Hindlimb muscle (tissue), 1 donor: ENCODE measurements around the gene GET4. TPM values are rescaled to one million over a fixed set of nuclear protein-coding genes. Genes with fewer than 3 reads are reported as not detected.
"Not testable (repeated sequence)": the region's sequence is repeated elsewhere in the genome, so short reads cannot be mapped to it uniquely, and the experiment has no call there.

ENCODE experiments used
- DNase-seq: peaks from one replicate; pipeline ENCODE4 v3.0.0-alpha.2; 2013
- polyA plus RNA-seq: library from polyadenylated mRNA; unstranded; fragments of 120-200 nt; gene quantifications from one replicate; pipeline ENCODE4 v1.2.1, GENCODE V29; 2013; ENCODE audit not compliant: insufficient read length

The GET4 gene
- polyA plus RNA-seq, 1 donor: 50.6 TPM

- no peak for DNase-seq
Measured at GRCh38 chr7:871900-872537, 4.3 kb upstream of the GET4 start.

GRCh38 chr7:872685-873084 lies 3.7 kb upstream of the GET4 start:
- not testable (repeated sequence) for DNase-seq

- peak; percentile 80 for DNase-seq
Measured at GRCh38 chr7:873367-874002, 2.9 kb upstream of the GET4 start.

GRCh38 chr7:874031-874749 lies 2.2 kb upstream of the GET4 start:
- no peak for DNase-seq

GRCh38 chr7:875051-875450 lies 1.3 kb upstream of the GET4 start:
- no peak for DNase-seq

- DNase-seq: no peak
Measured at GRCh38 chr7:875476-876076, 778 bp upstream of the GET4 start.

GRCh38 chr7:876972-877311 lies 588 bp downstream of the GET4 start:
- no peak for DNase-seq

GRCh38 chr7:877312-878232 lies 1.2 kb downstream of the GET4 start:
- no peak for DNase-seq

- no peak for DNase-seq
Measured at GRCh38 chr7:879093-879492, 2.7 kb downstream of the GET4 start.

GRCh38 chr7:879706-880105 lies 3.4 kb downstream of the GET4 start:
- no peak for DNase-seq

- no peak for DNase-seq
Measured at GRCh38 chr7:880450-880849, 4.1 kb downstream of the GET4 start.

GRCh38 chr7:881441-882234 lies 5.3 kb downstream of the GET4 start:
- no peak for DNase-seq

- no peak for DNase-seq
Measured at GRCh38 chr7:882336-883035, 6.1 kb downstream of the GET4 start.

GRCh38 chr7:883055-884021 lies 7.0 kb downstream of the GET4 start:
- DNase-seq: no peak

GRCh38 chr7:884191-885003 lies 8.0 kb downstream of the GET4 start:
- DNase-seq: no peak

GRCh38 chr7:885261-885892 lies 9.0 kb downstream of the GET4 start:
- DNase-seq: no peak

- DNase-seq: no peak
Measured at GRCh38 chr7:885893-886625, 9.7 kb downstream of the GET4 start.
